GM12873 (cell line): ENCODE data around the gene MPZL3.

Experiments
- CTCF ChIP-seq: IDR thresholded peaks from 2 replicates; pipeline ENCODE4 v1.5.1; 2012; ENCODE audit warnings: low read depth, mild to moderate bottlenecking, moderate library complexity, low read length, control low read depth; ENCODE audit not compliant: insufficient read depth; ENCODE audit errors: missing control alignments

The MPZL3 gene

GRCh38 chr11:118223992-118224391 is 28.2 kb downstream of the MPZL3 start:
- no peak for TF ChIP-seq CTCF

GRCh38 chr11:118223570-118223969 is 28.6 kb downstream of the MPZL3 start:
- TF ChIP-seq CTCF: no peak

- no peak for TF ChIP-seq CTCF
Measured at GRCh38 chr11:118222437-118222836, 29.7 kb downstream of the MPZL3 start.

GRCh38 chr11:118221419-118221818 is 30.7 kb downstream of the MPZL3 start:
- TF ChIP-seq CTCF: no peak

- no peak for TF ChIP-seq CTCF
Measured at GRCh38 chr11:118219732-118220131, 32.4 kb downstream of the MPZL3 start.

GRCh38 chr11:118219244-118219643 is 32.9 kb downstream of the MPZL3 start:
- TF ChIP-seq CTCF: no peak

- TF ChIP-seq CTCF: no peak
Measured at GRCh38 chr11:118217575-118217974, 34.6 kb downstream of the MPZL3 start.
